ENCODE results near the gene FAM72C.
"Not testable (repeated sequence)": the region's sequence is repeated elsewhere in the genome, so short reads cannot be mapped to it uniquely, and the experiment has no call there.

- not testable (repeated sequence) for TF ChIP-seq CTCF (conservative IDR thresholded peaks at IDR 0.05 in 1 of 2, IDR thresholded peaks at IDR 0.05 in 1 of 2; ENCODE audit: low read depth in 1 of 2, low read length in 2 of 2); EZH2 (IDR thresholded peaks at IDR 0.05; ENCODE audit: low read length, missing control alignments)
Observed at GRCh38 chr1:143964294-143964693, 7.5 kb downstream of the FAM72C start.
